Liver (tissue), 9 donors: ENCODE results near the gene PYROXD2. TPM values are rescaled to one million over a fixed set of nuclear protein-coding genes. Genes with fewer than 3 reads are reported as not detected.

Source experiments
- DNase-seq: peaks from one replicate; pipeline ENCODE4 v3.0.0-alpha.2; 2017; ENCODE audit warnings: low spot score
- H3K27ac ChIP-seq, 2 donors: one replicate each; pipeline ENCODE4 v1.7.0; 2013; ENCODE audit warnings: inconsistent platforms in 2 of 2, low read length in 2 of 2, control low read depth in 1 of 2, low read depth in 1 of 2, mild to moderate bottlenecking in 1 of 2
- H3K27me3 ChIP-seq, 4 donors: one replicate each; pipeline versions ENCODE4 v1.6.1 to v1.7.0; 2013; ENCODE audit warnings: low read length in 3 of 4, inconsistent platforms in 1 of 4, mild to moderate bottlenecking in 1 of 4, moderate library complexity in 1 of 4; ENCODE audit not compliant: control insufficient read depth in 4 of 4, insufficient read depth in 4 of 4
- H3K36me3 ChIP-seq, 4 donors: one replicate each; pipeline versions ENCODE4 v1.6.1 to v1.7.0; 2013; ENCODE audit warnings: low read length in 3 of 4, mild to moderate bottlenecking in 3 of 4, low read depth in 1 of 4, moderate library complexity in 1 of 4; ENCODE audit not compliant: control insufficient read depth in 4 of 4, insufficient read depth in 3 of 4
- H3K4me1 ChIP-seq, 4 donors: one replicate each; pipeline versions ENCODE4 v1.6.1 to v1.7.0; 2013; ENCODE audit warnings: low read length in 3 of 4, mild to moderate bottlenecking in 3 of 4, moderate library complexity in 1 of 4; ENCODE audit not compliant: control insufficient read depth in 4 of 4, insufficient read depth in 4 of 4
- H3K4me3 ChIP-seq, 3 donors: one replicate each; pipeline versions ENCODE4 v1.6.1 to v1.7.0; 2013; ENCODE audit warnings: low read length in 3 of 3, control low read depth in 1 of 3, low read depth in 1 of 3, mild to moderate bottlenecking in 1 of 3
- H3K9ac ChIP-seq, 2 donors: one replicate each; pipeline ENCODE4 v1.7.0; 2013; ENCODE audit warnings: low read length in 2 of 2, mild to moderate bottlenecking in 2 of 2, moderate library complexity in 2 of 2, control low read depth in 1 of 2, low read depth in 1 of 2
- H3K9me3 ChIP-seq, 4 donors: one replicate each; pipeline versions ENCODE4 v1.6.1 to v1.7.0; 2013; ENCODE audit warnings: low read length in 3 of 4; ENCODE audit not compliant: control insufficient read depth in 4 of 4
- ATF3 ChIP-seq: IDR thresholded peaks from 2 replicates; pipeline ENCODE4 v1.6.1; 2016; ENCODE audit warnings: antibody characterized with exemption
- CTCF ChIP-seq: fragments of 150-350 bp; IDR thresholded peaks from 2 replicates; pipeline ENCODE4 v1.5.1; 2017; ENCODE audit warnings: improper control_type of control experiment, low read depth, low read length; ENCODE audit not compliant: missing input control
- EGR1 ChIP-seq, 2 donors: IDR thresholded peaks; 2 replicates each; pipeline ENCODE4 v1.6.1; 2016 to 2018; ENCODE audit warnings: antibody characterized with exemption in 2 of 2, low read depth in 2 of 2
- FOXA1 ChIP-seq: IDR thresholded peaks from 2 replicates; pipeline ENCODE4 v1.6.1; 2016; ENCODE audit warnings: antibody characterized with exemption
- FOXA2 ChIP-seq: IDR thresholded peaks from 2 replicates; pipeline ENCODE4 v1.6.1; 2016; ENCODE audit warnings: antibody characterized with exemption
- GABPA ChIP-seq, 2 donors: IDR thresholded peaks in 1 of 2; conservative IDR thresholded peaks in 1 of 2; 2 replicates each; pipeline ENCODE4 v1.6.1; 2016; ENCODE audit warnings: antibody characterized with exemption in 2 of 2, mild to moderate bottlenecking in 1 of 2, moderate library complexity in 1 of 2
- HNF4A ChIP-seq, 2 donors: conservative IDR thresholded peaks; 2 replicates each; pipeline ENCODE4 v1.6.1; 2016; ENCODE audit warnings: antibody characterized with exemption in 2 of 2, mild to moderate bottlenecking in 2 of 2
- HNF4G ChIP-seq: IDR thresholded peaks from 2 replicates; pipeline ENCODE4 v1.6.1; 2016; ENCODE audit warnings: antibody characterized with exemption
- JUND ChIP-seq, 2 donors: IDR thresholded peaks; 2 replicates each; pipeline ENCODE4 v1.6.1; 2016; ENCODE audit warnings: antibody characterized with exemption in 2 of 2
- MAX ChIP-seq: IDR thresholded peaks from 2 replicates; pipeline ENCODE4 v1.6.1; 2016; ENCODE audit warnings: antibody characterized with exemption
- NR2F2 ChIP-seq: IDR thresholded peaks from 2 replicates; pipeline ENCODE4 v1.6.1; 2016; ENCODE audit warnings: antibody characterized with exemption
- RAD21 ChIP-seq, 2 donors: IDR thresholded peaks; 2 replicates each; pipeline ENCODE4 v1.6.1; 2016; ENCODE audit warnings: antibody characterized with exemption in 2 of 2, mild to moderate bottlenecking in 2 of 2
- REST ChIP-seq: IDR thresholded peaks from 2 replicates; pipeline ENCODE4 v1.6.1; 2016; ENCODE audit warnings: antibody characterized with exemption, mild to moderate bottlenecking
- RXRA ChIP-seq, 2 donors: IDR thresholded peaks; 2 replicates each; pipeline ENCODE4 v1.6.1; 2017 to 2018; ENCODE audit warnings: antibody characterized with exemption in 2 of 2, mild to moderate bottlenecking in 1 of 2
- SP1 ChIP-seq: IDR thresholded peaks from 2 replicates; pipeline ENCODE4 v1.6.1; 2018; ENCODE audit warnings: antibody characterized with exemption, mild to moderate bottlenecking
- TAF1 ChIP-seq: conservative IDR thresholded peaks from 2 replicates; pipeline ENCODE4 v1.6.1; 2016; ENCODE audit warnings: antibody characterized with exemption, mild to moderate bottlenecking
- YY1 ChIP-seq: IDR thresholded peaks from 2 replicates; pipeline ENCODE4 v1.6.1; 2016; ENCODE audit warnings: antibody characterized with exemption, mild to moderate bottlenecking
- ZBTB33 ChIP-seq: IDR thresholded peaks from 2 replicates; pipeline ENCODE4 v1.6.1; 2016; ENCODE audit warnings: antibody characterized with exemption
- WGBS: extraction: QIAGEN DNeasy Blood & Tissue Kit; methylation state at CpG from one replicate; pipeline ENCODE4 v1.1.7; 2013; 5-methylcytosine and 5-hydroxymethylcytosine counted together
- polyA plus RNA-seq, 2 donors: library from polyadenylated mRNA; stranded (reverse) in 1 of 2; unstranded in 1 of 2; fragments of 200-250 nt in 1 of 2; fragments of >200 nt in 1 of 2; fragmentation: Nextera tagmentation in 1 of 2; extraction: Ambion mirVana in 1 of 2; gene quantifications; one replicate each; pipeline versions ENCODE4 v1.2.1 to v1.2.3, GENCODE V29; 2013 to 2015
- total RNA-seq, 2 donors: library from RNA; depleted of rRNA; stranded (reverse); fragments of >200 nt; gene quantifications; one replicate each; pipeline ENCODE4 v1.2.3, GENCODE V29; 2014
- donor health status: healthy.
- donor health status: healthy.
- donor health status: healthy.
- donor health status: healthy.
- donor health status: healthy.

PYROXD2 gene
- total and polyA plus RNA-seq, 4 donors: 2.3 to 9.0 (median 4.5) TPM

- Histone ChIP-seq H3K4me3 (no peak overlapping the region), H3K27me3 (no peaks in the 10 kb centered on the region), H3K9me3 (no peaks in the 10 kb centered on the region), H3K4me1 (no peaks in the 10 kb centered on the region), H3K36me3 (no peaks in the 10 kb centered on the region), H3K27ac (peak overlapping the region in 1 of 2 donors; percentile 20), H3K9ac (no peak overlapping the region)
- no peak for TF ChIP-seq CTCF
- peak; percentile 97 to 99 for TF ChIP-seq JUND (IDR thresholded peaks at IDR 0.05)
- no peak for TF ChIP-seq HNF4G
- TF ChIP-seq MAX: peak; percentile 50
- no peak for TF ChIP-seq TAF1
- peak; percentile 87 for TF ChIP-seq FOXA2
- TF ChIP-seq YY1: peak; percentile 45
- TF ChIP-seq RXRA (IDR thresholded peaks at IDR 0.05): peak; percentile 59 to 83
- no peak for TF ChIP-seq GABPA (IDR thresholded peaks at IDR 0.05 in 1 of 2, conservative IDR thresholded peaks at IDR 0.05 in 1 of 2)
- peak; percentile 41 for TF ChIP-seq REST
- no peak for TF ChIP-seq EGR1 (IDR thresholded peaks at IDR 0.05; ENCODE audit: low read depth in 2 of 2)
- TF ChIP-seq FOXA1: peak; percentile 68
- TF ChIP-seq RAD21 (IDR thresholded peaks at IDR 0.05): peak in 1 of 2 donors; percentile 22
- TF ChIP-seq NR2F2: peak; percentile 48
- TF ChIP-seq ZBTB33: no peak
- TF ChIP-seq SP1: peak; percentile 57
- TF ChIP-seq ATF3: peak; percentile 96
- peak; percentile 69 to 82 for TF ChIP-seq HNF4A (conservative IDR thresholded peaks at IDR 0.05)
- WGBS: 80% methylated on average over 3 of the region's 3 CpGs
- no peak for DNase-seq
Observed at GRCh38 chr10:98460837-98461499, 46.0 kb upstream of the PYROXD2 start.
